ENCODE results near the gene GIMAP2. TPM values are rescaled to one million over a fixed set of nuclear protein-coding genes. Genes with fewer than 3 reads are reported as not detected.

The GIMAP2 gene
- total RNA-seq, 1 donor from 2014 or later: 75.9 TPM

DNA sequence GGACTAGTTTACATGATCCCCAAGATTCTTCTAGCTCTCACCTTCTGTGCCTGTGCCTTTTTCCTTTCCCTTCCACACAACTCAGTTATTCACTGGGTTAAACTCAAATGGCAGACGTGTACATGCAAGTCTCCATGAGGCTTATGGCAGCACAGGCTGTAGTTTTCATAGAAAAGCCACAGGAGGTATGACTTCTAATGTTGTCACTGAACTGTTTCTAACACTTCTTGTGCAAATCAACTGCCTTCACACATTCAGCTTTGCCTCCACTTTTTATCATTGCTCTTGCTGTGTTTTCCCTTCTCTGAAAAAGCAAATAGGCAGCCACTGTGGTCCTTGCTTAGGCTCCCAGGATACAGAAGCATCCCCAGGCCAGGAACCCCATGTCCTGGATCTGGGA is 46.4 kb downstream of the GIMAP2 start:
- intact Hi-C loops (cut with micrococcal nuclease): no loop called here

DNA sequence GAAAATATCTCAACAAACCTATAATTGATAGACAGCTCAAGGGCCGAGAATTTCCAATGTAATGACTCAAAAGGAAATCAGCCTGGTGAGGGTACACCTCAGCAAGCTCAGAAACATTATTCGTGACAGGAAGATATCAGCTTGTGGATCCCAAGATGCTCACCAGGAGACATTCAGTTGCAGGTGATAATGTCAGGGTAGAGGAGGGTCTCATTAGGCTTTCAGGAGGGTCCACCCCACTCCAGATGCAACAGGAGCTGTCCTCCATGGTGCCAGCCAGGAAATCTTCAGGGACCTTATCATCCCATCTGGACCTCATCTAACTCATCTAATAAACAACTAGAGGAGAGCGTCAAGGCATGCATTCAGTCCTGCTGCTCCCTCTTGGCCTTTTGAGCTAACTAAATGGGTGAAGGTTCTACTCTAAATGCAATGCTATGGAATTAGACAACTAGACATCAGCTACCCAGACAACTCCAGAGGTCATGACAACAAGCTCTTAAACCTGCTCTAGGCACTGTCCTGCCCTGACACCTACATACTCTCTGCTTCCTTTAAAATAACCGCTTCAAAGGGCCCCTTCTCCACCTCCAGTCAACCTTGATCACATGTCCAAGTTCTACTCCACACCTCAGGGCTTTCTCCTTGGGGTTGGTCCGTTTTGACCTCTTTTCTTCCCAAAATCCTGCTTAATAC is 47.4 kb downstream of the GIMAP2 start:
- intact Hi-C loops (cut with micrococcal nuclease): no loop called here

DNA sequence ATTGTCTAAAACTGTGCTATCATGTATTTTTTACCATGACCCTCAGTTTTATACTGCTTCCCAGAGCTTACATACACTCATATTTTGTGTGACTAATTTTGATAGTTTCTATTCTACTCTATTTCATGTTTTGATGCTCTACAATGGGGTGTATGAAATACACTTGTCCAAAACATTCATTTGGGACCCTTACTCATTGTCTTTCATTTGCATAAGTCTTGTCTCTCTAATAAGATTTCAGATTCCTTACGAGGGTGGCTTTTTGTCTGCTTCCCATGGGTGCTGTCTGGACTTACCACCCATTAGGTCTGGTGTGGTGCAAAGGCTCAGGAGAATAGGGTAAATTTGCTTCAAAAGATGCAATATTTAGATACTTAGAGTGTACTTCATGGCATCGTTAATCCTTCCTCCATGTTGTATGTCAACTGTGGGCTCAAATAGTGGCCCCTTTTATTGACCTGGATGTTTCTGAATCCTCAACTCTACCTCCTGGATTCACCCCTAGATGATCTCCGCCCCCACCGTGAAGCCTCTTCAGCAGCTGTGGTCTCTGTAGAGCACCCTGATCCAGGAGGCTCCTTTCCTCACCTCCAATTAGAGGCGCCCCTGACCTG is 48.1 kb downstream of the GIMAP2 start:
- intact Hi-C loops (cut with micrococcal nuclease): no loop called here

DNA sequence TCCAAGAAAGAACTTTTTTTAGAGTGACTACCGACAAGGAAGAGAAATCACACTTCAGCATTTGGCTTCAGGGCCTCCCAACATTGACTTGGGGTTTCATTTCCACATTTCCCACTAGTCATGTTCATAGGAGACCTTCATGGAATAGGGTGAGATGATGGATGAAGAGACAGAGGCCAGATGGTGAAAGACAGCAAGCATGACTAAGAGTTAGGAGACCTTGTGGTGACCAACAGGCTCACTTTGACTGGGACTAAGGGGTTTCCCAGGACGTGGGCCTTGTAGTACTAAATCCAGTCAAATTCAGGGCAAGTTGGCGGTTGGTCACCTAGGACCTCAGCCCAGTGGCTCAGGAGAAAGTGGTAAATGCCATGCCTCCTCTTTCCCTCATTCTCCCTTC is 48.7 kb downstream of the GIMAP2 start:
- intact Hi-C loops (cut with micrococcal nuclease): no loop called here

DNA sequence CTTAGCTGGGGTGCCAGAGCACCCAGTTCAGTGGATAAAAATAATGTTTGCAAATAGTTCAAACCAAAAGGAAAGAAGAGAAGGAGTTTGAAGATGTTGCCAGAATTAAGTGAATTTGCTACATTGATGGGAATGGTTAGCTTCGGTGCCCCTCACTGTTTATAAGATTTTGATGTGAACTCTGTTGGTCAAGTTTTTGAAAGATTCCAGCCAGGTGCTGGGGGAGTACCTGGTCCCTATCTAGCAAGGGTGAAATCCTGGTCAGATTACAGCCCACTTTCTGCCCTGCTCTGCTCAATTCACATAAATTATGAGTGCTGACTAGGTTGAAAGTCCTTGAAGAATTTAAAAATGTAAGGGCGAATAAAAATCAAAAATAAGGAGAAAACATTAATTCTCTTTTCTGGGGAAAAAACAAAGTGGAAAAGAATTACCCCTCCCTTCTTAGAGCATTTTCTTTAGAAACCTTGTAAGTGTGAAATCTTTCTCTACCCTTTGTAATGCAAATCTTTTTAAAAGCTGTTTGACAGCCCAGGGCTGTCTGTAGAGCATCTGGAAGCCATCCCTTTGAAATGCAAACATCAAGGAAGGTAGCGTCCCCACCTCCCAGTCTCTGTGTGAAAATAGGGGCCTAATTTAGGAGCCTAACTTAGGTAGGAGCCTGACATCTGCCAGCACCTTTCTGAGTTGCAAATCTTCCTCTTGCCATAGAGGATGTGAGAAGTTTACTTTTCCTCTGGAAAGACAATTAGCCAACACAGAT is 50.3 kb downstream of the GIMAP2 start:
- intact Hi-C loops (cut with micrococcal nuclease): loop anchor here (2.0 to 5.0 kb wide), 4 partner anchors 19 to 288 kb away; partner anchors contain the start of genes GIMAP1, GIMAP2 and GIMAP4

DNA sequence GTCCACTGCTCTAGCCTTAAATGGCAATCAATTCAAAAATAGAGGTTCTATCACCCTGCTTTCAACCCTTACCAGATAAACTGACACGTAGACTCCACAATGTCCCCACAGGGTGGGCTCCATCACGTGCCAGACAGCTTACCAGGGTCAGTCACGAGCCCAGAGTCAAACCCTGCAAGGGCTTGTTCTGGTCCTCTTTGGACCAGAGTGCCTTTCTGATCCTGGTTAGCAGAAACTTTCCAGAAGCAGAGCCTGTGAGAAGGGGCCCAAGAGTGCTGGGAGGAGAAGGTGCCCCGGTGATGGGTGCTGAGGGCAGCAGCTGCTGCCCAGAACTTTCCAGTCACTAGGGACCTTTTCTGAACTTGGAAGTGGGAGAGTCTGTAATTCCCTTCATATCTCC is 51.4 kb downstream of the GIMAP2 start:
- intact Hi-C loops (cut with micrococcal nuclease): loop anchor here (2.0 to 5.0 kb wide), 4 partner anchors 20 to 290 kb away; partner anchors contain the start of genes GIMAP1, GIMAP2 and GIMAP4

DNA sequence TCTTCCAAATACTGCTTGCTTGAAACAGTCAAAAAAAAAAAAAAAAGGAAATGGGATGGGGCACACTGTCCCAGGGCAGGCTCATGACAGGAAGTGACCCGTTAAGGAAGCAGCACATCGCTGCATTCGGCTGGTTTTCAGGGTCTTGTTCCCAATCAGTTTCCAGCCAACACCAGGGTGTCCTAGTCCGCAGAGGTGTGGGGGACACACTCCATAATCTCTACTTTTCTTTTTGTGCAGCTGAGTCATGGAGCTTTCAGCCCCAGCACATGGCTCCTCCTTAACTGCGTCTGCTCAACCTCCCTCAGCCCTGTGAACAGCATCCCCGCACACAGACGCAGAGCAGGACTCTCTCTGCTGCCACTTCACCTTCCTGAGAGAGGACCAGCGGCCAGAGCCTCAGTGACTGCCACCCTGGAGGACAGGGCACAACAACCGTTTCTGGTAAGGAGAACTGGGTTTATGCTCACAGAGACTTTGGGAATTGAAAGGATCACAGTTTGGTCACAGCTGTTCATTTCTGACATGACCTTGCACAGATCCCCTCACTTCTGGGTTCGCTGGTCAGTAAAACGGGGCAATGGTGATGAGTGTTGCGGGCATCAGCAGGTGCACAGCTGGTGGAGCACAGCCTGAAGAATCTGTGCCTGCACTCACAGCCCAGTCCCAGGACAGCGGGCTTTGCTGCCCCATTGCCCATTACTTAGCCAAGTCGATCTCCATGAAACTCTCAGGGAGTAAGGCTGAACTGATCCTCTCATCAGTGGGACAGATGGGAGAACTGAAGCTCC is 52.0 kb downstream of the GIMAP2 start, which contains the start of gene GIMAP5:
GIMAP5 (plus strand) TSS at position 154 of the 791 bp plus-strand sequence. CDS start 3,467 bp downstream, outside the sequence.
- intact Hi-C loops (cut with micrococcal nuclease): loop anchor here (1.0 to 5.0 kb wide), 6 partner anchors 21 to 290 kb away; partner anchors contain the start of genes GIMAP1, GIMAP2 and GIMAP4

DNA sequence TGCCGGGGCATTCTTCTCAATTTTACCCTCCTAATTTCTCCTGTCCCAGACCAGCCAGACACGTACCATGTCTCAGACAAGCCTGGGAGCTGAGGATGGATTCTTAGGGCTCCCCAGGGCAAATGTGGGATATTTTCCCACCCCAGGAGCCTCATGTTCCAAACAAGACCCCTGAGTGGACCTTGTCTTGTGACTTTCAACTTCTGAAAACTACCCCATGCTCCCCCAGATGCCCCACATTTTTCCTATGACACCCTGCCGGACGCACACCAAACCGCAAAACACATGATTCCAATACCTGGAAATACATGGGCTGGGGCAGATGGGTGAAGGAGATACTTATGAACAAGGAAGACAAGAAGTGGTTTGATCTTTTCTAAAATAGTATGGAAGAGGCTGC is 52.6 kb downstream of the GIMAP2 start:
- intact Hi-C loops (cut with micrococcal nuclease): loop anchor here (1.0 to 5.0 kb wide), 5 partner anchors 51 to 291 kb away; partner anchors contain the start of genes GIMAP2 and GIMAP4

DNA sequence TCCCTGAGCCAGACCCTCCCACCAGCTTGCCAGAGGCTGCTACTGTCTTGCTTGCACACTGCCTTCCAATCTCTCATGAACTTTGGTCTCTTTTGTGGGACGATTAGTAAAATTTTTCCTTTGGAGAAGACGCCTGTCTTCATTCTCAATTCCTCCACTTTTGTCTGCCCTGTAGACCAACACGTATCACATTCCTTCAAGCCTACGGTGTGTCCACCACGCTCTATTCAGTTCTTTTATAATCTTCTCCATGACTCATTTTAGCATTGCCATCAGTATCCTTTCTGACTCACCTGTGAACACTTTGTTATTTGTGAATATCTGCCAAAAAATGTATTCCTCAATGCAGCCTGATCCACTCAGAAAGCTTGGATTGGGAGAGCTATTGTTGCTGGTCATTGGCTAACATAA is 53.1 kb downstream of the GIMAP2 start:
- intact Hi-C loops (cut with micrococcal nuclease): loop anchor here (1.0 to 5.0 kb wide), 7 partner anchors 17 to 291 kb away; partner anchors contain the start of genes GIMAP2 and GIMAP4

DNA sequence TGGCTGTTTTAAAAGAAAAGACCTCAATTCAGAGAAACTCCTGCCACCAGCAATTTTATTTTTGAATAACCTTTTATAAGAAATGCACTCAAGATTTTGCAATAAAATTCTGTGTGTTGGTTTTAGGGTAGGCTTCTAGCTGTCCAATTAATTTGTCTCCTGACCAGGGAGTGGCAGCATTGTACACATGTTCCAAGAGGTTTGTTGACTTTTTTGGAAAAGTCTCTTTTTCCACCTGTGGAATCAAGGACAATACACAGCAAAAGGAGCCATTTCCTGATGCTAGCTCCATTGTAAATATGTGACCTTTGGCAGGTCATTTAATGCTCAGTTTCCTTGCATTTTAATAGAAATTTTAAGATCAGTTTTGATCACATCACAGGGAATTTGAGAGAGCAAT is 53.5 kb downstream of the GIMAP2 start:
- intact Hi-C loops (cut with micrococcal nuclease): loop anchor here (1.0 to 5.0 kb wide), 6 partner anchors 16 to 292 kb away; partner anchors contain the start of genes GIMAP2 and GIMAP4

DNA sequence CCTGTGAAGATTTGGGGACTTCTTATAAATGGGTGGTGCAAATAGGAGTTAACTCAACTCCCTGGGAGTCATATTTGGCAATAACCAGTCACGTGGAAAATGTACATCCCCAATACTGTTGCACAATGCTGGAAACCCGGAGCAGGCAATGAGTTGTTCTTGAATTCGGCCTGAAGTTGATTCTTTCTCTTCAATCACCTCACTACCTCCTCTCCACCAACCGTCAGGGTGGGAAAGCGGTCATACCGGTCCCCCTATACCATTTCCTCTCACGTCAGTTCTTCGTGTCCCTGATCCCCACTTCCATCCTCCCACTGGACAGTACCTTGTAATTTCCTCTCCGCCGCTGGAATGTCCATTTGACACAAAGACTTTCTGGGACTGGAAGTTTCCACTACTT is 54.5 kb downstream of the GIMAP2 start:
- intact Hi-C loops (cut with micrococcal nuclease): no loop called here

DNA sequence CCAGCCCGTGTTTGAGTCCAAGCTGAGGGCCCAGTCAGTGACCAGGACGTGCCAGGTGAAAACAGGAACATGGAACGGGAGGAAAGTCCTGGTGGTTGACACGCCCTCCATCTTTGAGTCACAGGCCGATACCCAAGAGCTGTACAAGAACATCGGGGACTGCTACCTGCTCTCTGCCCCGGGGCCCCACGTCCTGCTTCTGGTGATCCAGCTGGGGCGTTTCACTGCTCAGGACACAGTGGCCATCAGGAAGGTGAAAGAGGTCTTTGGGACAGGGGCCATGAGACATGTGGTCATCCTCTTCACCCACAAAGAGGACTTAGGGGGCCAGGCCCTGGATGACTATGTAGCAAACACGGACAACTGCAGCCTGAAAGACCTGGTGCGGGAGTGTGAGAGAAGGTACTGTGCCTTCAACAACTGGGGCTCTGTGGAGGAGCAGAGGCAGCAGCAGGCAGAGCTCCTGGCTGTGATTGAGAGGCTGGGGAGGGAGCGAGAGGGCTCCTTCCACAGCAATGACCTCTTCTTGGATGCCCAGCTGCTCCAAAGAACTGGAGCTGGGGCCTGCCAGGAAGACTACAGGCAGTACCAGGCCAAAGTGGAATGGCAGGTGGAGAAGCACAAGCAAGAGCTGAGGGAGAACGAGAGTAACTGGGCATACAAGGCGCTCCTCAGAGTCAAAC is 56.9 kb downstream of the GIMAP2 start:
- intact Hi-C loops (cut with micrococcal nuclease): no loop called here

Other genes with a start within 250 kb of the GIMAP2 start
- 27.8 and 28.3 TPM in 2 replicates for gene GIMAP8, start 235.1 kb upstream of the GIMAP2 start, total RNA-seq
- gene GIMAP7, start 170.8 kb upstream of the GIMAP2 start, total RNA-seq: 188 and 191 TPM in 2 replicates
- 198 TPM in 2 replicates for gene GIMAP4, start 118.3 kb upstream of the GIMAP2 start, total RNA-seq
- 115 and 119 TPM in 2 replicates for gene GIMAP6, start 53.3 kb upstream of the GIMAP2 start, total RNA-seq
- gene GIMAP1, start 30.9 kb downstream of the GIMAP2 start, total RNA-seq: 16.5 and 18.8 TPM in 2 replicates
- gene GIMAP5, start 51.7 kb downstream of the GIMAP2 start, total RNA-seq: 77.7 and 90.8 TPM in 2 replicates
- gene TMEM176B, start 114.7 kb downstream of the GIMAP2 start, total RNA-seq: not detected in 2 replicates
- gene TMEM176A, start 115.1 kb downstream of the GIMAP2 start, total RNA-seq: not detected in 2 replicates
- not detected in 2 replicates for gene AOC1, start 166.8 kb downstream of the GIMAP2 start, total RNA-seq